GM23338 (cell line): ENCODE results near the gene CAMP. TPM values are rescaled to one million over a fixed set of nuclear protein-coding genes. Genes with fewer than 3 reads are reported as not detected.

Experiments
- ATAC-seq: fragments of 200-7000 bp; cut with Tn5 transposase; 3 replicates; pipeline ENCODE4 v1.9.1; 2020
- DNase-seq: peaks from one replicate; pipeline ENCODE4 v3.0.0-alpha.2; 2015; ENCODE audit warnings: low spot score
- H2AFZ ChIP-seq: fragments of 200-600 bp; sonication (generic); 2 replicates; pipeline ENCODE4 v1.8.0; 2016; ENCODE audit warnings: antibody characterized with exemption, mild to moderate bottlenecking, moderate library complexity
- H3F3A ChIP-seq: fragments of 200-600 bp; sonication (generic); replicated peaks from 2 replicates; pipeline ENCODE4 v1.8.0; 2017; ENCODE audit warnings: antibody characterized with exemption, mixed run types, low read depth
- H3K27ac ChIP-seq: fragments of 200-600 bp; sonication (generic); 2 replicates; pipeline ENCODE4 v1.6.1; 2016; ENCODE audit warnings: low read depth
- H3K27me3 ChIP-seq: fragments of 200-600 bp; sonication (generic); 2 replicates; pipeline ENCODE4 v1.8.0; 2016; ENCODE audit warnings: mild to moderate bottlenecking, mixed run types, moderate library complexity; ENCODE audit not compliant: insufficient read depth
- H3K36me3 ChIP-seq: fragments of 200-600 bp; sonication (generic); 2 replicates; pipeline ENCODE4 v1.8.0; 2016; ENCODE audit warnings: mild to moderate bottlenecking; ENCODE audit not compliant: insufficient read depth
- H3K4me1 ChIP-seq: fragments of 200-600 bp; sonication (generic); 2 replicates; pipeline ENCODE4 v1.8.0; 2016; ENCODE audit warnings: mild to moderate bottlenecking, moderate library complexity; ENCODE audit not compliant: insufficient read depth
- H3K4me2 ChIP-seq: fragments of 200-600 bp; sonication (generic); 2 replicates; pipeline ENCODE4 v1.7.1; 2017; ENCODE audit warnings: mixed run types
- H3K4me3 ChIP-seq: fragments of 200-600 bp; sonication (generic); 2 replicates; pipeline ENCODE4 v1.6.1; 2016; ENCODE audit warnings: mixed run types
- H3K79me2 ChIP-seq: fragments of 200-600 bp; sonication (generic); replicated peaks from 2 replicates; pipeline ENCODE4 v1.8.0; 2017; ENCODE audit warnings: mild to moderate bottlenecking; ENCODE audit not compliant: insufficient read depth
- H3K9me2 ChIP-seq: fragments of 200-600 bp; sonication (generic); 2 replicates; pipeline ENCODE4 v1.8.0; 2017; ENCODE audit not compliant: insufficient read depth
- H4K20me1 ChIP-seq: fragments of 200-600 bp; sonication (generic); replicated peaks from 2 replicates; pipeline ENCODE4 v1.8.0; 2017; ENCODE audit warnings: mild to moderate bottlenecking; ENCODE audit not compliant: insufficient read depth
- H3K27ac Mint-ChIP-seq: 2 replicates; pipeline ENCODE4 v1.8.0; 2020; ENCODE audit warnings: inconsistent platforms, mild to moderate bottlenecking, moderate library complexity, mixed read lengths
- H3K27me3 Mint-ChIP-seq: 3 replicates; pipeline ENCODE4 v1.8.0; 2022; ENCODE audit warnings: low read depth, mild to moderate bottlenecking, moderate library complexity, mixed read lengths, inconsistent platforms; ENCODE audit not compliant: insufficient read depth, poor library complexity
- H3K36me3 Mint-ChIP-seq: 3 replicates; pipeline ENCODE4 v1.8.0; 2021; ENCODE audit warnings: low read depth, mild to moderate bottlenecking, inconsistent platforms, moderate library complexity, mixed read lengths
- H3K4me1 Mint-ChIP-seq: 3 replicates; pipeline ENCODE4 v1.8.0; 2020; ENCODE audit warnings: mild to moderate bottlenecking, inconsistent platforms, mixed read lengths
- H3K4me3 Mint-ChIP-seq: 3 replicates; pipeline ENCODE4 v1.8.0; 2021; ENCODE audit warnings: moderate library complexity, mild to moderate bottlenecking, inconsistent platforms, mixed read lengths
- H3K9me3 Mint-ChIP-seq: 3 replicates; pipeline ENCODE4 v1.8.0; 2020; ENCODE audit warnings: moderate library complexity, mild to moderate bottlenecking, inconsistent platforms, mixed read lengths
- CREB1 ChIP-seq: fragments of 250-450 bp; sonication (Bioruptor Pico); IDR thresholded peaks from 2 replicates; pipeline ENCODE4 v1.5.0; 2020; ENCODE audit warnings: low read depth, mild to moderate bottlenecking, moderate library complexity
- CTCF ChIP-seq, 2 experiments: fragments of 200-600 bp in 1 of 2; sonication (generic) in 1 of 2; conservative IDR thresholded peaks; 2 replicates each; pipeline versions ENCODE4 v1.5.1 to v1.6.1; 2016 to 2017; ENCODE audit warnings: antibody characterized with exemption in 2 of 2, low read depth in 2 of 2, mild to moderate bottlenecking in 2 of 2, moderate library complexity in 1 of 2
- EZH2 ChIP-seq: fragments of 200-600 bp; sonication (generic); IDR thresholded peaks from one replicate; pipeline ENCODE4 v1.8.0; 2017; ENCODE audit warnings: antibody characterized with exemption, mild to moderate bottlenecking, low read depth; ENCODE audit not compliant: unreplicated experiment
- EZH2phosphoT487 ChIP-seq: fragments of 200-600 bp; sonication (generic); IDR thresholded peaks from one replicate; pipeline ENCODE4 v1.8.1; 2018; ENCODE audit warnings: antibody characterized with exemption; ENCODE audit not compliant: unreplicated experiment
- JUNB ChIP-seq: IDR thresholded peaks from one replicate; pipeline ENCODE4 v1.6.1; 2016; ENCODE audit warnings: antibody characterized with exemption; ENCODE audit not compliant: unreplicated experiment
- NANOG ChIP-seq: IDR thresholded peaks from 2 replicates; pipeline ENCODE4 v1.6.1; 2016; ENCODE audit warnings: antibody characterized with exemption, borderline replicate concordance
- STAT1 ChIP-seq: IDR thresholded peaks from one replicate; pipeline ENCODE4 v1.6.1; 2016; ENCODE audit warnings: antibody characterized with exemption; ENCODE audit not compliant: unreplicated experiment
- ZNF114 ChIP-seq: fragments of 250-450 bp; sonication (Bioruptor Pico); IDR thresholded peaks from 2 replicates; pipeline ENCODE4 v1.5.0; 2020; ENCODE audit warnings: mild to moderate bottlenecking, moderate library complexity
- ZNF462 ChIP-seq: fragments of 250-450 bp; sonication (Bioruptor Pico); IDR thresholded peaks from 2 replicates; pipeline ENCODE4 v1.5.0; 2020; ENCODE audit warnings: mild to moderate bottlenecking, moderate library complexity
- polyA plus RNA-seq: library from polyadenylated mRNA; unstranded; fragments of >200 nt; fragmentation: Nextera tagmentation; extraction: Ambion mirVana; gene quantifications from 2 replicates; pipeline ENCODE4 v1.2.1, GENCODE V29; 2016
- total RNA-seq: library from RNA; depleted of rRNA; stranded (reverse); fragments of >200 nt; shearing (Covaris generic); gene quantifications from 2 replicates; pipeline ENCODE4 v1.2.3, GENCODE V29; 2014

Gene CAMP
- total and polyA plus RNA-seq, 2 experiments from 2014 or later, result not detected

GRCh38 chr3:48196611-48197010, 26.7 kb upstream of the CAMP start (continued):
- TF ChIP-seq ZNF462 (no peak), EZH2 (no peak), EZH2phosphoT487 (no peak), NANOG (no peak), CREB1 (no peak), STAT1 (no peak)

- Mint-ChIP-seq H3K27me3 (peaks cover 13% of the 10 kb centered on the region), H3K9me3 (no peaks in the 10 kb centered on the region), H3K4me3 (no peak overlapping the region), H3K27ac (no peak overlapping the region), H3K36me3 (no peaks in the 10 kb centered on the region; the same call in 2 of the 3 replicates), H3K4me1 (peaks cover 15% of the 10 kb centered on the region)
- no peaks in the 10 kb centered on the region for H3K36me3 ChIP-seq
- DNase-seq, result no peak
- no peak overlapping the region for H2AFZ ChIP-seq
- no peaks in the 10 kb centered on the region for H3K27me3 ChIP-seq
- H4K20me1 ChIP-seq, result no peaks in the 10 kb centered on the region
- no peaks in the 10 kb centered on the region for H3K9me2 ChIP-seq
- H3K27ac ChIP-seq, result no peak overlapping the region
- ATAC-seq, result no peak
- no peaks in the 10 kb centered on the region for H3F3A ChIP-seq
- peaks cover 18% of the 10 kb centered on the region for H3K4me1 ChIP-seq
- H3K4me3 ChIP-seq, result no peak overlapping the region
- no peak overlapping the region for H3K4me2 ChIP-seq
- H3K79me2 ChIP-seq, result no peaks in the 10 kb centered on the region
- no peak for TF ChIP-seq EZH2phosphoT487
- TF ChIP-seq CTCF (conservative IDR thresholded peaks at IDR 0.05; ENCODE audit: low read depth in 2 of 2), result no peak
- no peak for TF ChIP-seq ZNF114
- TF ChIP-seq CREB1, result no peak
- no peak for TF ChIP-seq JUNB
- no peak for TF ChIP-seq EZH2
- no peak for TF ChIP-seq ZNF462
These were observed 24.2 kb upstream of the CAMP start for GRCh38 chr3:48199117-48199516.
